Stimulated activated CD4-positive, alpha-beta T cell treated with anti-CD3 and anti-CD28 coated beads, Interleukin-4, amount 100 ng/mL, for 48 hours (primary cell): ENCODE results near the gene AAMDC.
"Not testable (repeated sequence)": the region's sequence is repeated elsewhere in the genome, so short reads cannot be mapped to it uniquely, and the experiment has no call there.

Source experiments
- DNase-seq, 2 donors: peaks; one replicate each; pipeline ENCODE4 v3.0.0-alpha.2; 2020; ENCODE audit warnings: low read depth in 2 of 2

AAMDC gene

DNA sequence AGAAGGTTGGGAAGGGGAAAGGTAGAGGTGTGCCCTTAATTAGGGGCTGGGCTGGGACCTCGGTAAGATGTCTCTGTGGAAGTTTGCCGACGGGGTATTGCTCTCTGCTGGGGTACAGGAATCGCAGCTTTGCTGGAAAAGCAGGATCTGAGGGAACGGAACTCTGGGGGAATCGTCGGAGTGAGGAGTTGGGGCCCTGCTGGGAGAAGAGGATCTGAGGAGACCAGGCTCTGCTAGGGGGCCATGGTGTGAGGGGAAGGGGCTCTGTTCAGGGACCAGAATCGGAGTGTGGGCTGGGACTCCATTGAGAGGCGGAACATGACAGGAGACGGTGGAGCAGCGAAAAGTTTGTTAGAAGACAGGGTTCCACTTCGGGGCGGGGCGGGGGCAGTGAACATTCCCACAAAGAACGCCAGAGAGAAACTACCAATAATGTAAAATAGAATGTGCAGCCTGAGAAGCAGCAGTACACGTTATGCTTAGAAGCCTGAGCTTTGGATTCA lies 456 bp downstream of the AAMDC start:
- DNase-seq = peak in 1 of 2 donors; percentile 2

DNA sequence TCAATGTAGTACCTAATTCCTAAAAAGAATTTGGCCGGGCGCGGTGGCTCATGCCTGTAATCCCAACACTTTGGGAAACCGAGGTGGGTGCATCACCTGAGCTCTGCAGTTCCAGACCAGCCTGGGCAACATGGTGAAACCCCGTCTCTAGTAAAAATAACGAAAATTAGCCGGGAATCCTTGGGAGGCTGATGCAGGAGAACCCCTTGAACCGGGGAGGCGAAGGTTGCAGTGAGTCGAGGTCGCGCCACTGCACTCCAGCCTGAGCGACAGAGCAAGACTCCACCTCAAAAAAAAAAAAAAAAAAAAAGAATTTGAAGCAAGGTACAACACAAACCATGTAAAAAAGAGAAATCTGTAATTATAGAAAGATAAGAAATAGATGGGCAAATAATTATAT lies 1.2 kb downstream of the AAMDC start:
- DNase-seq = not testable (repeated sequence)

DNA sequence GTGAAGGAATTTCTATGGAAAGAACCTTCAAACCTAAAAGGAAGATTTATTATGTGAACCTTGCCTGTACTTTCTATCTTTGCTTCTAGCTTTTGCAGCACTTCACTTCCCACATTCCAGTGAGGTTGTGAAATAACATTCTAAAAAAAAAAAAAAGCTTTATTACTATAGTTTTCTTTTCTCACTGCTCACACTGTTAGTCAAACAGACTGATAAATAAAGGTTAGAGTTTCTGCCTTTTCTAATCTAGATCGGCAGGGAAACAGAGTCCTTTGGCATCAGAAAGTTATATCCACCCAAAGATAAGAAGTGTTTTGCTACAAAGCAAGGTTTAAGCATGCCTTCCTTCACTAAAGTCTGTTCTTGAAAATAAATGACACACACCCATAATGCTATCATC lies 2.8 kb downstream of the AAMDC start:
- no peak for DNase-seq

DNA sequence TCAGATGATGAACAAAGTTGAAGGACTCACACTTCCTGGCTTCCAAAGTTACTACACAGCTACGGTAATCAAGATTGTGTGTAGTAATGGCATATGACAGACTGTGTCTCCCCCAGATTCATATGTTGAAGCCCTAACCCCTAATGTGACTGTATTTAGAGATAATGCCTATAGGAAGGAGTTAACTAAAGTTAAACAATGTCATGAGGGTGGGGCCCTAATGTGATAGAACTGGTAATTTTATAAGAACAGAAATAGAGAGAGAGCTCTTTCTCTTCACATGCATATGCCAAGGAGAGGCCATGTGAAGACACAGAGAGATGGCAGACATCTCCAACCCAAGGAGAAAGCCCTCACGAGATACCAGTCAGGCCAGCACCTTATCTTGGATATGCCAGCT lies 8.0 kb downstream of the AAMDC start:
- no peak for DNase-seq

DNA sequence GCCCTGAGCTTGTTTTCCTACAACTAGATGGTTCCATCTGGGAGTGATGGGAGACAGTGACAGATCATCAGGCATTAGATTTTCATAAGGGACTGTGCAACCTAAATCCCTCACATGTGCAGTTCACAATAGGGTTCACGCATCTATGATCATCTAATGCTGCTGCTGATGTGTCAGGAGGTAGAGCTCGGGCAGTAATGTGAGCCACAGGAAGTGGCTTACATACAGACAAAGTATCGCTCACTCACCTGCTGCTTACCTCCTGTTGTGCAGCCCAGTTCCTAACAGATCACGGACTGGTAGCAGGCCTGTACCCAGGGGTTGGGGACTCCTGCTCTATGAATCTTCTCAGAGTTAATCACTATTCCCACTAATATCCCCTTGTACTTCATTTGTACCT lies 12.4 kb downstream of the AAMDC start:
- DNase-seq = no peak

DNA sequence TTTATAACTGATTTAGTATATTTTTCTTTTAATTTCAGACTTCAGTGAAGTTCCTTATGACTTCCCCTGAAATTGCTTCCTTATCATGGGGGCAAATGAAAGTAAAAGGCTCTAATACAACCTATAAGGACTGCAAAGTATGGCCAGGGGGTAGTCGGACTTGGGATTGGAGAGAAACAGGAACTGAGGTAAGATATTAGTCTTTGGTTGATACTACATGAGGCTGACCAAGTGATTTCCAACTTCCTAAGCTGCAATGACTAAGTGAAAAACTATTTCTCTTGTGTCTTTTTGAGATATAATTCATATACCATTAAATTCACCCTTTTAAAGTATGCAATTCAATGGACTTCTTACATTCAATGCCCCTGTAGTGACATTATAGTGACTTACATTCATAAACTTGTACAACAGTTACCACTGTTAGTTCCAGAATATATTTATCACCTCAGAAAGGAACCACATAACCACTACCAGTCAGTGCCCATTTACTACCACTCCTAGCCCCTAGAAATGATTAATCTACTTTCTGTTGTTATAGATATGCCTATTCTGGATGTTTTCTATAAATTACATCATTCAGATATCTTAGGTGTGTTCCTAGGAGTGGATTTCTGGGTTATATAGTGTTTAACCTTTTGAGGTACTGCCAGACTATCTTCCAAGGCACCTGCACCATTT lies 21.6 kb downstream of the AAMDC start:
- DNase-seq = no peak

DNA sequence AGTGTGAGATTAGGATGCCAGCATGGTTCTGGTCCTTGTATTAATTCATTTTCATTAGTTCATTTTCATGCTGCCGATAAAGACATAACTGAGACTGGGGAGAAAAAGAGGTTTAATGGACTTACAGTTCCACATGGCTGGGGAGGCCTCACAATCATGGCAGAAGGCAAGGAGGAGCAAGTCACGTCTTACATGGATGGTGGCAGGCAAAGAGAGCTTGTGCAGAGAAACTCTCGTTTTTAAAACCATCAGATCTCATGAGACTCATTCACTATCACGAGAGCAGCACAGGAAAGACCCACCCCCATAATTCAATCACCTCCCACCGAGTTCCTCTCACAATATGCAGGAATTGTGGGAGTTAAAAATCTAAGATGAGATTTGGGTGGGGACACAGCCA lies 22.8 kb downstream of the AAMDC start:
- not testable (repeated sequence) for DNase-seq

DNA sequence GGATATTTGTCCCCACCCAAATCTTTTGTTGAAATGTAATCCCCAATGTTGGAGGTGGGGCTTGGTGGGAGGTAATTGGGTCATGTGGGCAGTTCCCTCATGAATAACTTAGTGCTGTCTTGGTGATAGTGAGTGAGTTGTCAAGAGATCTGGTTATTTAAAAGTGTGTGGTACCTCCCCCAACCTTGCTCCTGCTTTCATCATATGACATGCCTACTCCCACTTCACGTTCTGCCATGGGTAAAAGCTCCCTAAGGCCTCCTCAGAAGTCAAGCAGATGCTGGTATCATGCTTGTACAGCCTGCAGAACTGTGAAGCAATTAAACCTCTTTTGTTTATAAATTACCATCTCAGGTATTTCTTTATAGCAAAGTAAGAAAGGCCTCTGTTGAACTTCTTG lies 30.6 kb downstream of the AAMDC start:
- no peak for DNase-seq

DNA sequence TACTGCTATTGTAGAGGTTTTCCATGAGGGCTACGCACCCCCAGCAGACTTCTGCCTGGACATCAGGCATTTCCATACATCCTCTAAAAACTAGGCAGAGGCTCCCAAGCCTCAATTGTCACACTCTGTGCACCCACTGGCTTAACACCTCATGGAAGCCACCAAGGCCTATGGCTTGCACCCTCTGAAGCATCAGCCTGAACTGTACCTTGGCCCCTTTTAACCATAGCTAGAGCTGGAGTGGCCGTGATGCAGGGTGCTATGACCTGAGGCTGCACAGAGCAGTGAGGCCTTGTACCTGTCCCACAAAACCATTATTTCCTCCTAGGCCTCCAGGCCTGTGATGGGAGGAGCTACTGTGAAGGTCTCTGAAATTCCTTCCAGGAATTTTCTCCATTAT lies 33.9 kb downstream of the AAMDC start:
- DNase-seq = no peak

DNA sequence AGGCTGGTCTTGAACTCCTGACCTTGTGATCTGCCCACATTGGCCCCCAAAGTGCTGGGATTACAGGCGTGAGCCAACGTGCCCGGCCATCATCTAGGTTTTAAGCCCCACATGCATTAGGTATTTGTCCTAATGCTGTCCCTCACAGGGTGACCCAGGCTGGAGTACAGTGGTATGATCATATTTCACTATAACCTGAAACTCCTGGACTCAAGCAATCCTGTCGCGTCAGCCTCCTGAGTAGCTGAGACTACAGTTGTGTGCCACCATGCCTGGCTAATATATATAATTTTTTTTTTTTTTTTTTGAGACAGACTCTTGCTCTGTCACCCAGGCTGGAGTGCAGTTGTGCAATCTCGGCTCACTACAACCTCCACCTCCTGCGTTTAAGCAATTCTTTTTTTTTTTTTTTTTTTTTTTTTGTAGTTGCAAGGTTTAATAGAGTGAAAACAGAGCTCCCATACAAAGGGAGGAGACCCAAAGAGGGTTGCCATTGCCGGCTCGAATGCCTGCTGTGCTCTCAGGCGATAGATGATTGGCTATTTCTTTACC lies 37.0 kb downstream of the AAMDC start:
- not testable (repeated sequence) for DNase-seq

DNA sequence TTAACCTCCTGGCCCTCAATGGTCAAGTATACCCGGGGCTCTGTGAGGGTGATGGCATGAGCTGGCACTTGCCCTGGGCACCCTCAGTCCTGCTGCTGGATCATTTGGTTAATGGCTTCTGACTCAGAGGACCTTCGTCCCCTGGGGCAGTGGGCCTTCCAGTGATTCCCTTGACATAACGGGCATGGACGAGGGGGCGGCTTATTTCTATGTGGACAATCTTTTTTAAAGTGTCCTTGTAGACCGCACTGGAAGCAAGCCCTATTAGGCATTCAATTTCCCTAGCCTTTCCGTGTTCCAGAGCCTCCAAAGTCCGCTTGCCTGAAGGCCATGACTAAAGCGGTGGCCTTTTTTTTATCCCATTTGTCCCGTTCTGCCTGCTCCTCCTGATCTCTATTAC lies 40.5 kb downstream of the AAMDC start:
- not testable (repeated sequence) for DNase-seq

DNA sequence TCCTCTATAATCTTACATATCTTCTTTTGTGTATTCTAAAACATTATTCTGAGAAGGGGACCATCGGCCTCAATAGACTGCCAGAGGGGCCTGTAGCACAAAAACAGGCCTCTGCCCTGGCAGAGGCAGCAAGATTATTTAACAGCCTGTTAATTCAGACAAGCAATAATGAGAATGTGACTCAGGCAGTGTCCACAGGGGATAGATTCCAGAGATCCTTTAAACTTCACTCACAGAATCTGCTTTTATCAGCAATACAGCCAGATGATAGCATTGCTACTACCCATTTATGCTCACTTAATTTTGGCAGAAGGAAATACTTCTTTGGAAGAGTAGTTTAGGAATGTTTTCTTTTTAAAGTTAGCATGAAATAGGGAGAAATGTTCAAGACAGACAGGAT lies 44.9 kb downstream of the AAMDC start:
- no peak for DNase-seq

DNA sequence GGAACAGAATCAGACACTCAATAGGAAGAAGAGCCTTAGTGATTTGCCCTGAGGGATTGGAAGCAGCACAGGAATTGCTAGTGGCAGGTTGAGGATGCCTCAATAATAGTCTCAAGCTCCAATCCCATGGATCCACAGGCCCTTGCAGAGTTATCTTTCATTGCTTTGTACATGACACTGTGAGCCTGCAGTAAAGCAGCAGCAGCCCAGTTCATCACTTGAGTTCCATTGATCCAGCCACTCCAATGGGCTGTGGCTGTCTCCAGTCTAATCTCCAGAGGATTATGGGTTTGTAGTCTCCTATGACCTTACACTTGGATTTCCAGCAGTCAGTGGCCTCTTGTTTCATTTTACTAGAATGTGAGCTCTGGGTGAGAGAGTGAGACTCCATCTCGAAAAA lies 45.4 kb downstream of the AAMDC start:
- DNase-seq = no peak

DNA sequence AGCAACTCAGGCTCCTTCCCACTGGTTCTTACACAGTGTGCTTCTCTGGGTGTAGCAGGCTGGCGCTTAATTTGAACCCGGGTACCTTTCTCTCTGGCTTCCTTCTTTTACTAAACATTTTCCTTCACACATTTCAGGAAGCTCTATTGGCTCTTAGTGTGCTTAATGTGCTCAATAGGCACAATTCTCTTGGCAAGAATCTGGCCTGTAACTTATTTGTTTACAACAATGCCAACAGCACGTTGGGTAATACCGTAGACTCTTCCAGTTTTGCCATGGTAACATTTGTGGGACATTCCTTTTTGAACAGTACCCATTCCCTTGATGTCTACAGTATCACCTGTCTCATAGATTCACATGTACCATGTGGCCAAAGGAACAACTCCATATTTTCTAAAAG lies 47.8 kb downstream of the AAMDC start:
- DNase-seq = no peak

DNA sequence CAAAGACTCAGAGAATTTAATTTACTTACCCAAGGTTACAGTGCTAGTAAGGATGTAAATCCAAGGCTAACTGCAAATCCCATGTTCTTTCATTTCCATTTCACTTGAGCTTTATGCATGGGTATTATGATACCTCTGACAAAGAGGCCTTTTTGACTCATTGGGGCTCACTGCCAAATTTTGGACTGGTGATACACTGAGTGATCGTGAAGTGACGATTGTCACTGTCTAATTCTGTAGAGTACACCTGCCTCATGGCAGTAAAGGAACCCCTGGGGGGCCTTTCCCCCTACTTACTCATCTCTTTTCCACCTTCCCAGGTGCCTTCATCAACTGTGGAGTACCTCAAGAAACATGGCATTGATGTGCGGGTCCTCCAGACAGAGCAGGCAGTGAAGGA lies 50.9 kb downstream of the AAMDC start:
- no peak for DNase-seq

DNA sequence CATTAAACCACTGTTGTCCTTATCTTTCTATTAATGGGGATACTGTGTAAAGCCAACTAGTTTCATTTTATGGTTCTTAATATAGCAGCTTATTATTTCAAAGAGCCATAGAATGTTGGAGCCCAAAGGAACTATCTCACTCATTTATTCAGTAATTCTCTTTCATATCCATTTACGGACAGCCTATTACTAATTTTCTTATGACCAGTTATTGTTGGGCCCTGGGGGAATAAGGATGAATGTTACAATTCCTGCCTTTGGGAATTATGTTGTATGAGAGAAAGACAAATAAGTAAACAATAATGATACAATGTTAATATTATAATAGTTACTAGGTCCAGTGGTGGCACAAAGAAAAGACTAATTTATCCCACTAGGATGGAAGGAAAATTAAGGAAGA lies 52.4 kb downstream of the AAMDC start:
- DNase-seq = no peak

DNA sequence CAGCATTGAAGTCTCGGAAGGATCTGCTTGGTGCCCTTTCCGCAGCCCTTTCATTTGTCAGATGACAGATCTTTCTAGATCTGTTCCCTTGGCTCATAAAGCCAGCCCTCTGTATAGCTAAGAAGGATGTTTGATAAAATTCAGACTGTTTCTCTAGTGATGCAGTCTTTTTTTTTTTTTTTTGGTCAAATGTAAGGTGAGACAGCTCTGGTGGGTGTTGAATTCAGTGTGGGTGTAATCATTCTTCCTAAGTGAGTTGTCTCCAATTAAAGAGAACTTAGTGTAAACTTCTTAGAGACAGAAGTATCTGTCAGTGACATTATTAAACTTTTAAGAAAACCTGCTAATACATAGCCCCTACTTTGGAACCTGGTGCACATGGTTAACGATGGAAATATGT lies 53.3 kb downstream of the AAMDC start:
- DNase-seq = no peak

DNA sequence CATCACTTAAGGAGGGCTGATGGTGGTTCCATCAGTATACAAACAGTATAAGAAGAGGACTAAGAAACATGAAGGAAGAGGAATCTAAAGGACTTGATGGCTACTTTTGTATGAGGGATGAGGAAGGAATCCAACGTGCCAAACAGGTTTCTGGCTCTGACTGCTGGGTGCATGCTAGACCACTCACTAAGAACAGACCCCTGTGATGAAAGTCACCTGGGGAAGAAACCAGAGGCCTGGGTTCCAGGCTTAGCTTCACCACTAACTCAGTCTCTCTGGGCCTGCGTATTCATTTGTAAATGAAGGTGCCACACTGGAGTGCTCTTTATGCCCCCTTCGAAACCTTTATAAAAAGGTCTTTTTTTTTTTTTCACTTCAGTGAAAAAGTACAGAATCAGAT lies 55.1 kb downstream of the AAMDC start:
- DNase-seq = no peak

DNA sequence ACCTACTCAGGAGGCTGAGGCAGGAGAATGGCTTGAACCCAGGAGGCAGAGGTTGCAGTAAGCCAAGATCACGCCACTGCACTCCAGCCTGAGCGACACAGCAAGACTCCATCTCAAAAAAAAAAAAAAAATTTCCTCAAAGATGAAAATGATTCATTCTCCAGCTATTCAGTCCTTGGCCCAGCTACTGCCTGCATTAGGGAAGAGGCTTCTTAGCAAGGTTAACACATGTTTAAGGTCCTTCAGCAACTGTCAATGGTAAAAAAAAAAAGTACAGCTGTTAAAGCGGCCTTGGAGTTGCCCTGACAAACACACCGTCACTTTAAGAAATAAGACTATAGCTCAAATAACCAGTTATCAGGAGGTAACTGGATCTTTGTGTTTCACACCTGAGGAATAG lies 57.3 kb downstream of the AAMDC start:
- not testable (repeated sequence) for DNase-seq

DNA sequence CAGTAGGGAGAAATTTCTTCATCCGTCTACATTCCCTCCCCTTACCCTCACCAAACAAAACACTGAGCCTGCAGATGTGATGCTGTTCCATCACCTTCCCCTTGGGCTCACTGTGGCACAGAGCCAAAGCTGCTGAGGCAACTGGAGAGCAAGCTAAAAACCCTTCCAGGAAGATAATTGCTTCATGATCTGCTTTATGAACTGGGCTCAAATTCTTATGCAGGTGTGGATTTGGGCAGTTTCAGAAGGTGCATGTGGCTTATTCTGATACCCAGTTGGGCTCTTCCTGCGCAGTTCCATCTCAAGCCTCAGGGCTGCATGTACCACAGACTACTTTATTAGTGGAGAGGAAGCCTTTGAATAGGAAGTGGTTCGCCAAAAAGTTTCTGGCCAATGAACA lies 58.3 kb downstream of the AAMDC start:
- DNase-seq = no peak

DNA sequence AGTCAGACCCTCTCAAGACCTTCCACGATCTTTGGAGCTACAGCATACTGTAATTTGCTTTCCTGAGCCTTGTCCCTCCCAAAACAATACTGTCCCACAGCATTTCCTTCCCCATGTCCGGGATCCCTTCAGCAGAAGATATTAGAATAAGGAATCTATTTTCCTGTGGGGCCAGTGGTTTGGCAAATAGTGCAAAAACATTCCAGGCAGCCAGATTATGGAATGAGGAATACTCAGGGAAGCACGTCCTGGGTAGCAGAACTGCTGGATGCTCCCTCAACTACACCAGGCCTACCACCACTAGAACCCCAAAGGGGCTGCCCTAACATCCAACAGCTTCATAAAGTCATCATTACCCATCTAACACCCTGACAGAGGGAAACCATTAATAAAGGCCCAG lies 61.5 kb downstream of the AAMDC start:
- DNase-seq = no peak

DNA sequence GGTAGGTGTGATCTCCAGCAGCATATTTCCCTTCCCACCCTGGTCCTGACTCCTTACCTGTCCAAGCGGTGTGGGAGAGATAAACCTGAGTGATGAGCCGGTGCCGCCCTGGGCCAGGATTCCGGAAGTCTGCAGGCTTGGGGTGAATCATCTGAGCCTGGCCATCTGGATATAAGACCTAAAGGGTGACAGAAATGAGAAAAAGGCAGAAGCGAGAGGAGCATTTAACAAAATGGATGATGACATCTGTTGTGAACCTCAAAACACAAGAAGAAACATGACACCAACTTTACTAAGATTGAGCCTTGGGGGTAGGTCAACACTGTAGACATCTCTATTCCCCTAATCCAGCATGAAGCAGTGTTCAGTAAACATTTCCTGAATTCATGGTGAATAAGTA lies 62.8 kb downstream of the AAMDC start:
- no peak for DNase-seq

DNA sequence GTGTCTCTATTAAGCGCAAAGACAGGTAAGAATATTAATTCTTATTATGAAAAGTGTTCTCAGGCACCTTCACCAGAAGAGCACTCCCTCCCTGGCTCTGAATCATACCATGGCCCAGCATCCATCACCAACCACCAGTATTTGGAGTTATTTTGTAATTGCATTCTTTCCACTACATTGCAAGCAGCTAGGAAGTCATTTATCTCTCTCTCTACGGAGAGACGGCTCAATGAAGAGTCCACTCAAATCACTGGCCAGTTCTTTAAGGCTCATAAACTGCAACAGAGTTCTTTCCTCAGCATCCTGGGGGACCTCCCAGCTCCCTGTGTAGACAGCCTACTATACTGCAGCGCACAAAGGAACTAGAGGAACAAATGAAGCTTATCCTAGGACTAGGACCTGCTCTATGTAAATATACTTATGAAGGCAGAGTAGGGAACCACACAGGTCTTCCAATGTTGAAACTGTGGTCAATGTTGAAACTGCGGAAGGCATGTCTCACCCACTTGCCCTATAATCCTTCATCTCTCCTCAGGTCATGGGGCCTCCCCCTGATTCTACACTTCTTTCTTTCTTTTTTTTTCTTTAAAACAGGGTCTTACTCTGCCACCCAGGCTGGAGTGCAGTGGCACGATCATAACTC lies 63.4 kb downstream of the AAMDC start:
- DNase-seq = no peak

DNA sequence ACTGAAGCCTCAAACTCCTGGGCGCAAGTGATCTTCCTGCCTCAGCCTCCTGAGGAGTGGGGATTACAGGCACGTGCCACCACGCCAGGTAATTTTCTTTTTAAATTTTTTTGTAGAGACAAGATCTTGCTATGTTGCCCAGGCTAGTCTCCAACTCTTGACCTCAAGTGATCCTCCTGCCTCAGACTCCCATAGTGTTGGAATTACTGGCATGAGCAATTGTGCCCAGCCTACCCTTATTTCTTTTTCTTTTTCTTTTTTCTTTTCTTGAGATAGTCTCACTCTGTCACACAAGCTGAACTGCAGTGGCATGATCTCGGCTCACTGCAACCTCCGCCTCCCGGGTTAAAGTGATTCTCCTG lies 63.9 kb downstream of the AAMDC start:
- no peak for DNase-seq
